H1 (cell line): ENCODE data around the gene MTFMT. TPM values are rescaled to one million over a fixed set of nuclear protein-coding genes. Genes with fewer than 3 reads are reported as not detected.

Experiments used
- BCL11A ChIP-seq, 2 experiments: IDR thresholded peaks; one replicate each; pipeline ENCODE4 v1.6.1; 2011; ENCODE audit warnings: low read depth in 2 of 2, low read length in 2 of 2, mild to moderate bottlenecking in 2 of 2
- CHD2 ChIP-seq: IDR thresholded peaks from 2 replicates; pipeline ENCODE4 v1.6.1; 2012; ENCODE audit warnings: low read length, improper control_type of control experiment
- CHD7 ChIP-seq: fragments of 300-600 bp; sonication (generic); IDR thresholded peaks from 2 replicates; pipeline ENCODE4 v1.7.1; 2012; ENCODE audit warnings: low read length, moderate library complexity, mild to moderate bottlenecking, inconsistent platforms; ENCODE audit not compliant: insufficient replicate concordance
- KDM5A ChIP-seq: fragments of 200-600 bp; IDR thresholded peaks from 2 replicates; pipeline ENCODE4 v1.7.1; 2012; ENCODE audit warnings: mild to moderate bottlenecking, low read length, inconsistent platforms, mixed read lengths
- MAX ChIP-seq: IDR thresholded peaks from 2 replicates; pipeline ENCODE4 v1.6.1; 2012; ENCODE audit warnings: inconsistent platforms
- SRF ChIP-seq: IDR thresholded peaks from 2 replicates; pipeline ENCODE4 v1.6.1; 2011; ENCODE audit warnings: mild to moderate bottlenecking, low read depth, low read length, moderate library complexity
- TEAD4 ChIP-seq: IDR thresholded peaks from 2 replicates; pipeline ENCODE4 v1.6.1; 2012; ENCODE audit warnings: low read depth, low read length, inconsistent platforms, mixed read lengths
- USF2 ChIP-seq: IDR thresholded peaks from 2 replicates; pipeline ENCODE4 v1.6.1; 2011; ENCODE audit warnings: low read length, improper control_type of control experiment
- polyA plus RNA-seq, 7 experiments: library from polyadenylated mRNA; depleted of rRNA in 3 of 7; stranded (reverse) in 5 of 7; unstranded in 2 of 7; fragments of >200 nt in 5 of 7; fragments of 200-250 nt in 2 of 7; gene quantifications; 1 replicate in 5 of 7; 2 replicates in 1 of 7; 4 replicates in 1 of 7; pipeline versions ENCODE4 v1.2.1 to v1.2.3, GENCODE V29; 2011 to 2013; ENCODE audit warnings: missing spikeins in 2 of 7, mixed read lengths in 2 of 7
- total RNA-seq: library from RNA; stranded (reverse); fragmentation: NEBNext Ultra II Directional; extraction: Animal tissue kit (Norgen Biotek cat#: 25700); gene quantifications from 2 replicates; pipeline ENCODE4 v1.2.1, GENCODE V29; 2021

MTFMT gene
- total and polyA plus RNA-seq, 2 of the 8 experiments (the other 6 are each of a cell fraction or from before 2014, with no cell fraction given) = 7.7 to 20.8 TPM

- TF ChIP-seq CHD7 = no peak
- TF ChIP-seq KDM5A = no peak
- TF ChIP-seq TEAD4 = no peak
- TF ChIP-seq SRF = no peak
- TF ChIP-seq CHD2 = no peak
- 0 out of 2 replicates have a peak, but pooled peaks have one; percentile 6 for TF ChIP-seq MAX
- TF ChIP-seq USF2 = no peak
- no peak for TF ChIP-seq BCL11A (IDR thresholded peaks at IDR 0.05; ENCODE audit: low read depth in 2 of 2, low read length in 2 of 2)
These were observed 38.4 kb upstream of the MTFMT start, which contains the start of gene RASL12 (continued) for GRCh38 chr15:65067645-65068402.
